MCF 10A (cell line): ENCODE measurements around the gene PARN. TPM values are rescaled to one million over a fixed set of nuclear protein-coding genes. Genes with fewer than 3 reads are reported as not detected.
"Not testable (repeated sequence)": the region's sequence is repeated elsewhere in the genome, so short reads cannot be mapped to it uniquely, and the experiment has no call there.

ENCODE experiments used
- BruUV-seq: library from RNA; stranded (reverse); fragments of 400-500 nt; replicated peaks from 2 replicates; lab custom pipeline; 2021; lab: Mats Ljungman, UMichigan
- CTCF ChIA-PET: fragments of 300-600 bp; sonication (Branson Sonifier 250); formaldehyde crosslinking; extraction: SDS; loops from one replicate; lab custom pipeline; 2021; ENCODE audit warnings: antibody characterized with exemption, inconsistent platforms; lab: Yijun Ruan, JAX
- POLR2A ChIA-PET: fragments of 300-600, 350-650 bp; sonication (Branson Sonifier 250); formaldehyde crosslinking; extraction: SDS; loops from one replicate; lab custom pipeline; 2020; ENCODE audit warnings: antibody characterized with exemption, inconsistent platforms; lab: Yijun Ruan, JAX
- DNase-seq: peaks from one replicate; pipeline ENCODE4 v3.0.0-alpha.2; 2018; ENCODE audit not compliant: unreplicated experiment
- H3K27ac Mint-ChIP-seq: one replicate; pipeline ENCODE4 v1.8.0; 2022; ENCODE audit warnings: mild to moderate bottlenecking, low read depth, mixed read lengths; ENCODE audit not compliant: unreplicated experiment
- H3K27me3 Mint-ChIP-seq: one replicate; pipeline ENCODE4 v1.8.0; 2022; ENCODE audit warnings: mixed read lengths; ENCODE audit not compliant: insufficient read depth, unreplicated experiment
- H3K36me3 Mint-ChIP-seq: one replicate; pipeline ENCODE4 v1.8.0; 2022; ENCODE audit warnings: mild to moderate bottlenecking, moderate library complexity, mixed read lengths; ENCODE audit not compliant: insufficient read depth, unreplicated experiment
- H3K4me1 Mint-ChIP-seq: one replicate; pipeline ENCODE4 v1.8.0; 2022; ENCODE audit warnings: mixed read lengths; ENCODE audit not compliant: insufficient read depth, unreplicated experiment
- H3K4me3 Mint-ChIP-seq: one replicate; pipeline ENCODE4 v1.8.0; 2022; ENCODE audit warnings: mild to moderate bottlenecking, moderate library complexity, mixed read lengths; ENCODE audit not compliant: unreplicated experiment
- H3K9me3 Mint-ChIP-seq: one replicate; pipeline ENCODE4 v1.8.0; 2022; ENCODE audit warnings: mixed read lengths; ENCODE audit not compliant: unreplicated experiment
- CTCF ChIP-seq: fragments of 200-600 bp; IDR thresholded peaks from one replicate; pipeline ENCODE4 v1.8.0; 2022; ENCODE audit warnings: antibody characterized with exemption, mild to moderate bottlenecking; ENCODE audit not compliant: unreplicated experiment
- intact Hi-C: fragments of 100-400 bp; cut with micrococcal nuclease; formaldehyde crosslinking; loops from 2 replicates; pipeline ENCODE4 v1.14.1; 2022
- total RNA-seq: library from RNA; stranded (reverse); gene quantifications from 2 replicates; pipeline ENCODE4 v1.2.3, GENCODE V29; 2022

The PARN gene
- total RNA-seq, 1 experiment from 2014 or later = 35.0 TPM

GRCh38 chr16:14409563-14409962, 220.5 kb downstream of the PARN start:
- Mint-ChIP-seq H3K4me3 (no peak overlapping the region), H3K27me3 (no peaks in the 10 kb centered on the region)
- CTCF ChIA-PET = interaction anchor here (0.6 to 1.3 kb wide), 5 partner anchors 64 to 490 kb away, joined by 3 to 5 read pairs (median 3); partner anchors contain the start of gene ERCC4

GRCh38 chr16:14407786-14408399, 222.2 kb downstream of the PARN start:
- DNase-seq = no peak
- no TSS peak for BruUV-seq
- ChIA-PET CTCF (no interaction called here), POLR2A (no interaction called here)
- no peak for TF ChIP-seq CTCF
- H3K36me3 Mint-ChIP-seq = no peaks in the 10 kb centered on the region
- intact Hi-C loops = no loop called here
- H3K27ac Mint-ChIP-seq = peak overlapping the region; percentile 0
- no peaks in the 10 kb centered on the region for H3K9me3 Mint-ChIP-seq
- H3K27me3 Mint-ChIP-seq = no peaks in the 10 kb centered on the region
- no peaks in the 10 kb centered on the region for H3K4me1 Mint-ChIP-seq
- H3K4me3 Mint-ChIP-seq = no peak overlapping the region

More at GRCh38 chr16:14409563-14409962, 220.5 kb downstream of the PARN start:
- no TSS peak for BruUV-seq
- H3K36me3 Mint-ChIP-seq = no peaks in the 10 kb centered on the region
- POLR2A ChIA-PET = interaction anchor here (0.6 to 1.6 kb wide), 10 partner anchors 10 to 118 kb away, joined by 3 to 6 read pairs (median 3); no protein-coding TSS in a partner anchor
- no peaks in the 10 kb centered on the region for H3K4me1 Mint-ChIP-seq
- intact Hi-C loops = no loop called here
- TF ChIP-seq CTCF = no peak
- H3K27ac Mint-ChIP-seq = no peak overlapping the region
- no peaks in the 10 kb centered on the region for H3K9me3 Mint-ChIP-seq
- DNase-seq = peak; percentile 90

GRCh38 chr16:14405611-14406537, 224.2 kb downstream of the PARN start:
- DNase-seq = no peak
- H3K4me3 Mint-ChIP-seq = no peak overlapping the region
- no peaks in the 10 kb centered on the region for H3K27me3 Mint-ChIP-seq
- no peak overlapping the region for H3K27ac Mint-ChIP-seq
- TF ChIP-seq CTCF = no peak
- no peaks in the 10 kb centered on the region for H3K9me3 Mint-ChIP-seq
- ChIA-PET POLR2A (no interaction called here), CTCF (no interaction called here)
- intact Hi-C loops = no loop called here
- BruUV-seq = no TSS peak
- no peaks in the 10 kb centered on the region for H3K4me1 Mint-ChIP-seq
- no peaks in the 10 kb centered on the region for H3K36me3 Mint-ChIP-seq

GRCh38 chr16:14403001-14403389, 227.1 kb downstream of the PARN start:
- CTCF ChIA-PET = interaction anchor here (1.2 kb wide), 1 partner anchor 483 kb away, joined by 3 read pairs; the partner anchor contains the start of gene ERCC4
- H3K27me3 Mint-ChIP-seq, intact Hi-C loops, H3K9me3 Mint-ChIP-seq, H3K36me3 Mint-ChIP-seq, BruUV-seq, POLR2A ChIA-PET, DNase-seq, H3K4me3 Mint-ChIP-seq, H3K27ac Mint-ChIP-seq: not testable (repeated sequence)
- peaks cover 11% of the 10 kb centered on the region for H3K4me1 Mint-ChIP-seq

- H3K27me3 Mint-ChIP-seq, H3K9me3 Mint-ChIP-seq, H3K4me3 Mint-ChIP-seq, H3K27ac Mint-ChIP-seq, BruUV-seq, DNase-seq, H3K36me3 Mint-ChIP-seq, intact Hi-C loops, CTCF ChIA-PET: not testable (repeated sequence)
- POLR2A ChIA-PET = interaction anchor here (0.9 kb wide), 1 partner anchor 110 kb away, joined by 4 read pairs; no protein-coding TSS in a partner anchor
- peaks cover 11% of the 10 kb centered on the region for H3K4me1 Mint-ChIP-seq
Observed at GRCh38 chr16:14402114-14403000, 227.7 kb downstream of the PARN start.

- CTCF ChIA-PET, H3K9me3 Mint-ChIP-seq, H3K27me3 Mint-ChIP-seq, intact Hi-C loops, H3K27ac Mint-ChIP-seq, H3K4me3 Mint-ChIP-seq, H3K36me3 Mint-ChIP-seq, DNase-seq, BruUV-seq: not testable (repeated sequence)
- POLR2A ChIA-PET = interaction anchor here (0.9 kb wide), 1 partner anchor 110 kb away, joined by 4 read pairs; no protein-coding TSS in a partner anchor
- H3K4me1 Mint-ChIP-seq = peaks cover 11% of the 10 kb centered on the region
Observed at GRCh38 chr16:14401711-14402061, 228.4 kb downstream of the PARN start.
